RCC 7860 (cell line): ENCODE data around the gene BTNL2.
A peak's percentile ranks its signal among the peaks of the same experiment; 100 is the strongest.
"Not testable (repeated sequence)": the region's sequence is repeated elsewhere in the genome, so short reads cannot be mapped to it uniquely, and the experiment has no call there.

ENCODE experiments used
- DNase-seq: peaks from one replicate; pipeline ENCODE4 v3.0.0-alpha.2; 2015; ENCODE audit warnings: low spot score
- FAIRE-seq: peaks from 2 replicates; lab custom pipeline; 2012; peaks lifted over from hg19 to GRCh38; lab: Jason Lieb, UNC

Gene BTNL2

DNA sequence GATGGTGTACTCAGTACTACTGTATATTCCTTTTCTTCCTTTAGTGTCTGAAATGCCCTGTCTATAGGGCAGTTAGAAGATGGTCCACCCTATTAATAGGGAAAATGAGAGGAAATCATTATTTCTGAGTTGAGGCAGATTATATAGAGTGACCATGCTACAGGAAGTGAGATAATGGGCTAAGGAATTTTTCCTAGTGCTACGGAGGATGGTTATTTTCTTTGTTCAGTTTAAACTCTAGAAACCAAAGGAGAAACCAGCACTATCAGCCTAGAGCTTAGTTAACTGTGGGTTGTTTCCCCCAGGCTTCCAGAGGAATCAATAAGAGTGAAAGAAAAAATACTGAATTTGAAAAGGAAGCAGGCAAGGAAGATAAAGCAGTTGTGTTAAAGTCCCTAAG, 35.8 kb downstream of the BTNL2 start:
- FAIRE-seq (no peak), DNase-seq (no peak)

DNA sequence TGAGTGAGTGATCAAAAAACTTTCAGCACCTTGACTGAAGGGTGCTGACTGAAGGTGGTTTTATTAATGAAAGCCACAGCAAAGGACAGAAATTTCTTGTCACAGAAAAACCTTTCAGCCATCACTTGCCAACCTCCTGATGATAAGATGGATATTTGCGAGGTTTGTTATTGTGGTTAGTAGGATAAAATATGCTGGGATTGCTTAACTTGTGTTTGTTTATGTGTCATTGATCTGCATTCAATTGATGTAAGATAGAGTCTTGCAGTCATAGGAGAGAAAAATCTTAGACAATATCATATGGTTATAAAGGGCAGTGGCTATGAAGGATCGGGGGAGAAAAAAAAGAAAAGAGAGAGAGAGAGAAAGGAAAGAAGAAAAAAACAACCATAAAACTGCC, 36.5 kb downstream of the BTNL2 start:
- DNase-seq = no peak
- FAIRE-seq = no peak

DNA sequence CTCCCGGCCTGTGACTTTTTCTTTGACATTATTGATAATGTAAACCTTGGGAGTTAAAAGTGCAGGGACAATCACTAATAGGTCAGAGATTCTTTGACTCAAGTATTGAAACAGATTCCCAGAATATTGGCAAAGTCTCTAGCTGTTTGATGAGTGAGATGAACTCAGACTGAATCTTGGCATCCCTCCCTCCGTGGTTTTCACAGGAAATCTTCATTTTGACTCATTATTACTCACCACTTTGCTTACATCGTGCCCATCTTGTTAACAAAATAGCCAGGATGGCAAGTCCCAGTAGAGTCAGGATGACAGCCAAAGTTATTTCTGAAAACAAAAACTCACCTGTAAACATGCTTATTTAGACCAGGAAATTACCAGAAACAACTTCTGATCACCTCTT, 37.3 kb downstream of the BTNL2 start:
- peak; percentile 55 for FAIRE-seq

DNA sequence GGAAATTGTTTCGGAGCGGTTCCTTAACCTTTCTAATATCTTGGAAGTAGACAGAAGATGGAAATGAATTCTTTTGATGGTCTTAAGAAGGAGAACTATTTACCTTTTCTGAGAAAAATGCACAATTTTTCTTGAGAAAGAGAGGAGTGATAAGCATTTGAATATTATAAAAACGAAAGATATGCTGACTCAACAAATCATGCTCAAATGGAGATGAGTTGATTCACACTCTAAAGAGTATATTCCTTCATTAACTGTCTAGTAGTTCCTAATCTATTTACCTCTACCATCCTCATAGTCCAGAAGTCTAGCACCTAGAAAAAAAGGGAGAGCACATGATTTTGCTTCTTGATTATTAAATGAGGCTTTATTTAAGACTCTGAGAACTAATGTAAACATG, 39.3 kb downstream of the BTNL2 start:
- DNase-seq (no peak), FAIRE-seq (no peak)

More for the DNA sequence above, 37.3 kb downstream of the BTNL2 start:
- peak; percentile 28 for DNase-seq

DNA sequence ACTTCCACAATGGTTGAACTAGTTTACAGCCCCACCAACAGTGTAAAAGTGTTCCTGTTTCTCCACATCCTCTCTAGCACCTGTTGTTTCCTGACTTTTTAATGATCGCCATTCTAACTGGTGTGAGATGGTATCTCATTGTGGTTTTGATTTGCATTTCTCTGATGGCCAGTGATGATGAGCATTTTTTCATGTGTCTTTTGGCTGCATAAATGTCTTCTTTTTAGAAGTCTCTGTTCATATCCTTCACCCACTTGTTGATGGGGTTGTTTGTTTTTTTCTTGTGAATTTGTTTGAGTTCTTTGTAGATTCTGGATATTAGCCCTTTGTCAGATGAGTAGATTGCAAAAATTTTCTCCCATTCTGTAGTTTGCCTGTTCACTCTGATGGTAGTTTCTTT, 47.8 kb downstream of the BTNL2 start:
- not testable (repeated sequence) for DNase-seq

DNA sequence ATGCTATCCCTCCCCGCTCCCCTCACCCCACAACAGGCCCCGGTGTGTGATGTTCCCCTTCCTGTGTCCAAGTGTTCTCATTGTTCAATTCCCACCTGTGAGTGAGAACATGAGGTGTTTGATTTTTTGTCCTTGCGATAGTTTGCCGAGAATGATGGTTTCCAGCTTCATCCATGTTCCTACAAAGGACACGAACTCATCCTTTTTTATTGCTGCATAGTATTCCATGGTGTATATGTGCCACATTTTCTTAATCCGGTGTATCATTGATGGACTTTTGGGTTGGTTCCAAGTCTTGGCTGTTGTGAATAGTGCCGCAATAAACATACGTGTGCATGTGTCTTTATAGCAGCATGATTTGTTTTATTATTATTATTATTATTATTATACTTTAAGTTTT, 48.4 kb downstream of the BTNL2 start:
- FAIRE-seq, DNase-seq: not testable (repeated sequence)

More for the DNA sequence above, 47.8 kb downstream of the BTNL2 start:
- not testable (repeated sequence) for FAIRE-seq

DNA sequence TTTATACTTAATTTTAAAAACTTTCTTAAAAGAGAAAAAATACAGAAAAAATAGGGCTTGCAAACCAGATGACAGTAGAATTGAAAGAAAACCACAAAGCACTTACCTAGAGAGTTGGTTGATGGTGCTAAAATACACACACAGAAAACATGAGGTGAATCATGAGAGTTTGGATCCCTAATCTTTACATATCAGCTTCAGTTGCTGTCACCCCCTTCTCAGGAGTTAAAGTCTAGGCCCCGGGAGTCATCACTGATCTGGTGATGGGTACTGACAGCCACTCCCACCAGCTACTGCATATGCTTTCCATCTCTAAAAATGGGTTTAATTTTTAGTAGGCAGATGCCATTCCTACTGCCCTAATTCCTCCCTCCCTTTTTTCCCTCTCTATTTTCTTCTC, 52.0 kb downstream of the BTNL2 start:
- no peak for FAIRE-seq
- no peak for DNase-seq

DNA sequence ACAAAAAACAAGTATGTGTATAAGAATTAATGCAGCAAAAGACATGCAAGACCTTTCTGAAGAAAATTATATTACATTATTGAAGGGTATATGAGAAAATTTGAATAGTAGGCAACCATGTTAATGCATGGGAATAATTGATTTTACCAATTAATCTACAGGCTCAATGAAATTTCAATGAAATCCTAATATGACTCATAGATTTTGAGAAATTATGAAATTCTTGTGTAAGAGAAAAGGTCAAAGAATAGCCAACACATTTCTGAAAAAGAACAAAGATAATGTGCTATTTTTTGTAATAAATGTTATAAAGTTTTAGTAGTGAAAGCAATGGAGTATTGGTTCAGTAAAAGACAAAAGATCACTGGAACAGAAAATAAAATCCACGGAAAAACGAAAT, 53.6 kb downstream of the BTNL2 start:
- DNase-seq (no peak), FAIRE-seq (no peak)
